Measurements from ENCODE around the gene RDH8. TPM values are rescaled to one million over a fixed set of nuclear protein-coding genes. Genes with fewer than 3 reads are reported as not detected.

Gene RDH8
- total RNA-seq, 4 donors from 2014 or later = not detected

GRCh38 chr19:10000171-10000826, 13.0 kb upstream of the RDH8 start:
- no peaks in the 10 kb centered on the region for H3K9me3 ChIP-seq
- no peaks in the 10 kb centered on the region for H3K4me1 ChIP-seq
- H3K27ac ChIP-seq = peak overlapping the region in 1 of 4 donors; percentile 14
- in situ Hi-C loops (cut with MboI; ENCODE audit: low sequenced_read_pairs in 4 of 4) = loop anchor here in 1 of 4 donors (10.0 kb wide), 1 partner anchor 55 kb away; no protein-coding TSS in a partner anchor
- TF ChIP-seq POLR2A (IDR thresholded peaks at IDR 0.05) = no peak
- TF ChIP-seq CTCF (IDR thresholded peaks at IDR 0.05 in 4 of 5, conservative IDR thresholded peaks at IDR 0.05 in 1 of 5) = peak; percentile 9 to 60 (median 30)
- DNase-seq (peak; percentile 17 to 25), ATAC-seq (no peak)
- H3K36me3 ChIP-seq = no peaks in the 10 kb centered on the region
- no peak overlapping the region for H3K4me3 ChIP-seq
- H3K27me3 ChIP-seq = no peaks in the 10 kb centered on the region
- intact Hi-C loops (cut with DNase I; ENCODE audit: low total_unique reads) = loop anchor here (2.0 kb wide), 1 partner anchor 65 kb away; no protein-coding TSS in a partner anchor

GRCh38 chr19:10001899-10002298, 11.4 kb upstream of the RDH8 start:
- H3K4me3 ChIP-seq = no peak overlapping the region
- no peaks in the 10 kb centered on the region for H3K4me1 ChIP-seq
- H3K27me3 ChIP-seq = peaks cover 0 to 3% (median 1%) of the 10 kb centered on the region in 3 donors
- intact Hi-C loops (cut with DNase I; ENCODE audit: low total_unique reads) = loop anchor here (2.0 kb wide), 1 partner anchor 67 kb away; no protein-coding TSS in a partner anchor
- H3K36me3 ChIP-seq = no peaks in the 10 kb centered on the region
- no peaks in the 10 kb centered on the region for H3K9me3 ChIP-seq
- DNase-seq = peak in 1 of 2 donors; percentile 45
- H3K27ac ChIP-seq = peak overlapping the region; percentile 37 to 62 (median 45)
- in situ Hi-C loops (cut with MboI; ENCODE audit: low sequenced_read_pairs in 4 of 4) = loop anchor here in 1 of 4 donors (10.0 kb wide), 1 partner anchor 57 kb away; no protein-coding TSS in a partner anchor
- no peak for ATAC-seq
- TF ChIP-seq CTCF (IDR thresholded peaks at IDR 0.05 in 4 of 5, conservative IDR thresholded peaks at IDR 0.05 in 1 of 5) (peak in 1 of 5 experiments; percentile 37), POLR2A (IDR thresholded peaks at IDR 0.05) (no peak)

- Histone ChIP-seq H3K4me1 (no peaks in the 10 kb centered on the region), H3K27me3 (peaks cover 6 to 8% (median 8%) of the 10 kb centered on the region in 3 donors), H3K27ac (peak overlapping the region in 3 of 4 donors; percentile 27 to 60 (median 30)), H3K9me3 (no peaks in the 10 kb centered on the region), H3K36me3 (no peaks in the 10 kb centered on the region), H3K4me3 (no peak overlapping the region)
- in situ Hi-C loops (cut with MboI; ENCODE audit: low sequenced_read_pairs in 4 of 4) = loop anchor here in 1 of 4 donors (10.0 kb wide), 1 partner anchor 58 kb away; no protein-coding TSS in a partner anchor
- no peak for TF ChIP-seq POLR2A (IDR thresholded peaks at IDR 0.05)
- no peak for TF ChIP-seq CTCF (IDR thresholded peaks at IDR 0.05 in 4 of 5, conservative IDR thresholded peaks at IDR 0.05 in 1 of 5)
- no peak for ATAC-seq
- intact Hi-C loops (cut with DNase I; ENCODE audit: low total_unique reads) = no loop called here
- no peak for DNase-seq
These were observed 10.0 kb upstream of the RDH8 start for GRCh38 chr19:10003271-10003670.

- Histone ChIP-seq H3K27ac (peak overlapping the region; percentile 30 to 60 (median 44)), H3K4me1 (no peaks in the 10 kb centered on the region), H3K4me3 (no peak overlapping the region), H3K9me3 (no peaks in the 10 kb centered on the region), H3K27me3 (peaks cover 8 to 18% (median 17%) of the 10 kb centered on the region in 3 donors), H3K36me3 (no peaks in the 10 kb centered on the region)
- in situ Hi-C loops (cut with MboI; ENCODE audit: low sequenced_read_pairs in 4 of 4) (loop anchor here in 1 of 4 donors (10.0 kb wide), 1 partner anchor 60 kb away; no protein-coding TSS in a partner anchor), intact Hi-C loops (cut with DNase I; ENCODE audit: low total_unique reads) (loop anchor here (5.0 kb wide), 1 partner anchor 57 kb away; no protein-coding TSS in a partner anchor)
- TF ChIP-seq POLR2A (IDR thresholded peaks at IDR 0.05) (no peak), CTCF (IDR thresholded peaks at IDR 0.05 in 4 of 5, conservative IDR thresholded peaks at IDR 0.05 in 1 of 5) (no peak)
- no peak for ATAC-seq
- DNase-seq = no peak
These were observed 8.7 kb upstream of the RDH8 start for GRCh38 chr19:10004617-10005016.

All from gastrocnemius medialis (tissue), 4 donors.